Measurements from ENCODE around the gene MVP.

- TF ChIP-seq CTCF (IDR thresholded peaks at IDR 0.05; ENCODE audit: poor library complexity) (no peak), EZH2 (IDR thresholded peaks at IDR 0.05; ENCODE audit: borderline replicate concordance) (no peak)
These were observed 25.4 kb downstream of the MVP start for GRCh38 chr16:29845656-29846055.
